WERI-Rb-1 (cell line): Measurements from ENCODE around the gene TNS4.

Source experiments
- DNase-seq: peaks from one replicate; pipeline ENCODE4 v3.0.0-alpha.2; 2020
- H3K27ac ChIP-seq: fragments of 250-450 bp; sonication (Bioruptor Pico); 2 replicates; pipeline ENCODE4 v1.5.1; 2020; ENCODE audit warnings: mild to moderate bottlenecking, moderate library complexity
- H3K27me3 ChIP-seq: fragments of 250-450 bp; sonication (Bioruptor Pico); 2 replicates; pipeline ENCODE4 v1.5.1; 2021; ENCODE audit warnings: mild to moderate bottlenecking, low read depth, moderate library complexity; ENCODE audit not compliant: insufficient read depth, severe bottlenecking
- H3K36me3 ChIP-seq: fragments of 250-450 bp; sonication (Bioruptor Pico); 2 replicates; pipeline ENCODE4 v1.5.1; 2020; ENCODE audit warnings: mild to moderate bottlenecking, moderate library complexity
- H3K4me3 ChIP-seq: 2 replicates; pipeline ENCODE4 v1.5.1; 2011; ENCODE audit warnings: low read depth, mild to moderate bottlenecking, control low read depth, low read length
- H3K9me3 ChIP-seq: fragments of 250-450 bp; sonication (Bioruptor Pico); 2 replicates; pipeline ENCODE4 v1.5.1; 2021; ENCODE audit warnings: mild to moderate bottlenecking, moderate library complexity; ENCODE audit not compliant: severe bottlenecking
- CTCF ChIP-seq: IDR thresholded peaks from 2 replicates; pipeline ENCODE4 v1.5.1; 2011; ENCODE audit warnings: low read depth, mild to moderate bottlenecking, control low read depth, inconsistent platforms, low read length

The TNS4 gene

GRCh38 chr17:40516581-40517285 lies 15.3 kb upstream of the TNS4 start:
- Histone ChIP-seq H3K9me3 (no peaks in the 10 kb centered on the region), H3K27ac (no peak overlapping the region), H3K27me3 (no peaks in the 10 kb centered on the region), H3K4me3 (no peak overlapping the region), H3K36me3 (no peaks in the 10 kb centered on the region)
- no peak for TF ChIP-seq CTCF
- DNase-seq = no peak

- no peaks in the 10 kb centered on the region for H3K27me3 ChIP-seq
- H3K9me3 ChIP-seq = no peaks in the 10 kb centered on the region
- H3K4me3 ChIP-seq = no peak overlapping the region
- no peak for TF ChIP-seq CTCF
- no peaks in the 10 kb centered on the region for H3K36me3 ChIP-seq
- DNase-seq = no peak
- no peak overlapping the region for H3K27ac ChIP-seq
Observed at GRCh38 chr17:40515491-40516041, 14.1 kb upstream of the TNS4 start.

- H3K4me3 ChIP-seq = no peak overlapping the region
- H3K9me3 ChIP-seq = no peaks in the 10 kb centered on the region
- no peaks in the 10 kb centered on the region for H3K27me3 ChIP-seq
- DNase-seq = no peak
- TF ChIP-seq CTCF = no peak
- H3K36me3 ChIP-seq = no peaks in the 10 kb centered on the region
- no peak overlapping the region for H3K27ac ChIP-seq
Observed at GRCh38 chr17:40515011-40515410, 13.6 kb upstream of the TNS4 start.

- no peak overlapping the region for H3K27ac ChIP-seq
- no peak for TF ChIP-seq CTCF
- no peaks in the 10 kb centered on the region for H3K9me3 ChIP-seq
- no peak for DNase-seq
- no peaks in the 10 kb centered on the region for H3K27me3 ChIP-seq
- no peak overlapping the region for H3K4me3 ChIP-seq
- H3K36me3 ChIP-seq = no peaks in the 10 kb centered on the region
Observed at GRCh38 chr17:40514013-40514875, 12.8 kb upstream of the TNS4 start.

- Histone ChIP-seq H3K36me3 (no peaks in the 10 kb centered on the region), H3K27me3 (no peaks in the 10 kb centered on the region), H3K4me3 (no peak overlapping the region), H3K9me3 (no peaks in the 10 kb centered on the region), H3K27ac (no peak overlapping the region)
- no peak for DNase-seq
- no peak for TF ChIP-seq CTCF
Observed at GRCh38 chr17:40511667-40512220, 10.3 kb upstream of the TNS4 start.
